ENCODE results near the gene C2orf49. TPM values are rescaled to one million over a fixed set of nuclear protein-coding genes. Genes with fewer than 3 reads are reported as not detected.

The C2orf49 gene
- total RNA-seq, 1 donor = 23.2 TPM

DNA sequence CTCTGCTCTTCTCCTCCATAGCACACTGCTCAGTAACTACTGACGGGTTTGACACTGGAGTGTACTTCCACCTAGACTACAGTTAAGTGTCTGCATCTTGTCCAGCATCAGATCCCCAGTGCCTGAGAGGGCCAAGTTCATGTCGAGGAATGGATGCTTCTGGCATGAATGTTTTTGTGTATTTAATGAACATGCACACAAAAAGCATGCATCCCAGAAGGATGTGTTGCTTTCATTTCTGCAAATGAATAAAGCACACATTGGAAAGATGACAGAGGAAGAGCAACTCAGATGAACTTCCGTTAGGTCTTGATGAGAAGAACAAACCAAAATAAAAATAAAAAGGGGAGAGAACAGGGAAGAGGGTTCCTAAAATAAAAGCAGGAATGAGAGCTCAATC is 27.9 kb downstream of the C2orf49 start:
- no peaks in the 10 kb centered on the region for H3K9me3 ChIP-seq (ENCODE audit: low read depth, low read length)
- peaks cover 3% of the 10 kb centered on the region for H3K4me1 ChIP-seq (ENCODE audit: insufficient read depth, low read length)
- no peak overlapping the region for H3K4me3 ChIP-seq (ENCODE audit: low read length)
- no peaks in the 10 kb centered on the region for H3K27me3 ChIP-seq (ENCODE audit: insufficient read depth, low read length)

DNA sequence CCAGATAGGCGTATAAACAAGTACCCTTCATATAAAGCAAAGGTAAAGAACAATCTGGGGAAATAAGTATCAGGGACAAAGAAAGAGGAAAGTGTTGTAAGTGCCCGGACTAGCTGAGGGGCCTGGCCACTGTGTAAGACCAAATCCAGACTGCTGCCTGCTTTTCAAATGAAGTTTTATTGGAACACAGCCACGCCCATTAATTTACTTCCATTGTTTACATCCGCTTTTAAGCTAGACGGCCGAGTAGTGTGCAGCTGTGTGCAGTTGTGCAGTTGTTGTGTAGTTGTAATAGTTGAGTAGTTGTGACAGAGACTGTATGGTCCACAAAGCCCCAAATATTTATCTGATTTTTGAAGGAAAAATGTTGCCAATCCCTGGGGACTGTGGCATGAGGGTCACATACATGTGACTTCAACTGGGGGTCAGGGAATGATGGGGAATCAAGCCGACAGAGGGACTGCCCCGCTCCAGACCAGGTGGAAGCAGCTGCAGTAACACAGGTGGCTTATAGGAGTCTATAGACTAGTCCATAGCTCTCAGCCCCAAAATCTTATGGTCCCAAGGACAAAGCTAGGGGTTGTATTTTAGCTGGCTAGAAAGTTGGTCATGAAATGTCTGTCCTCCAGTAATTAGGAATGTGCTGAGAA is 31.5 kb downstream of the C2orf49 start:
- no peak overlapping the region for H3K4me3 ChIP-seq (ENCODE audit: low read length)
- no peaks in the 10 kb centered on the region for H3K9me3 ChIP-seq (ENCODE audit: low read depth, low read length)

DNA sequence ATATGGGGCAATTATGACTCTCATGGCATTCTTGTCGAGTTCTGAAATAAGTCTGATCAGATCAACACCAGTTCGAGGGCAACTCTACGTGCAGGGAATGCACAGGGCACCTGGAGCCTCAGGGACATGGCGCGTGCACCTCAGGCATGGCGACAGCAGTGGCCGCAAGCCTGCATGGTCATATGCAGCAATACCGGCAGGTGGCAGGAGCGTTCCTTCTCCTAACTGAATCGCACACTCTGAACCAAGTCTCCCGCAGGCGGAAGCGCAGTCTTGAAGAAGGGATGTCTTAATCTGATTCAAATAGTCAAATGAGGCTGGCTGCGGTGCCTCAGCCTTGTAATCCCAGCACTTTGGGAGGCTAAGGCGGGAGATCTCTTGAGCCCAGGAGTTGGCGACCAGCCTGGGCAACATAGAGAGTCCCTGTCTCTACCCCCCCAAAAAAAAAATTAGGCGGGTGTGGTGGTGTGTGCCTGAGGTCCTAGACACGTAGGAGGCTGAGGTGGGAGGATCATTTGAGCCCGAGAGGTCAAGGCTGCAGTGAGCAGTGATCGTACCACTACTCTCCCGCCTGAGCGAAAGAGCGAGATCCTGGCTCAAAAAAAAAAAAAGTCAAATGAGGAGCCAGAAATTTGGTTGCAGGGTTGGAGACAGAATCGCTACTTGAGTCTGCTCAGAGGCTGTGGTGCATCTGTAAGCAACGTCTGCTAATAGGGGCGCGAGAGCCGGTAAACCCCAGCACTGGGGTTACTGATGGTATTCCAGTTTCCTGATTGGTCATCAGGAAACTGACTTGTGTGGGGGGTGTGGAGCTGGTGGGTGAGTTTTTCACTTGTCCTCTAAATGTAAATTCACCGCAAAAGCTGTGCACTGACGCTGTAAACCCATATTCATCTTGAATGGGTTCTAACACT is 32.7 kb downstream of the C2orf49 start:
- H3K9me3 ChIP-seq (ENCODE audit: low read depth, low read length) = no peaks in the 10 kb centered on the region
- no peaks in the 10 kb centered on the region for H3K27me3 ChIP-seq (ENCODE audit: insufficient read depth, low read length)
- H3K4me1 ChIP-seq (ENCODE audit: insufficient read depth, low read length) = peaks cover 3% of the 10 kb centered on the region
- no peak overlapping the region for H3K4me3 ChIP-seq (ENCODE audit: low read length)

More for the DNA sequence above, 31.5 kb downstream of the C2orf49 start:
- peaks cover 3% of the 10 kb centered on the region for H3K4me1 ChIP-seq (ENCODE audit: insufficient read depth, low read length)
- H3K27me3 ChIP-seq (ENCODE audit: insufficient read depth, low read length) = no peaks in the 10 kb centered on the region

DNA sequence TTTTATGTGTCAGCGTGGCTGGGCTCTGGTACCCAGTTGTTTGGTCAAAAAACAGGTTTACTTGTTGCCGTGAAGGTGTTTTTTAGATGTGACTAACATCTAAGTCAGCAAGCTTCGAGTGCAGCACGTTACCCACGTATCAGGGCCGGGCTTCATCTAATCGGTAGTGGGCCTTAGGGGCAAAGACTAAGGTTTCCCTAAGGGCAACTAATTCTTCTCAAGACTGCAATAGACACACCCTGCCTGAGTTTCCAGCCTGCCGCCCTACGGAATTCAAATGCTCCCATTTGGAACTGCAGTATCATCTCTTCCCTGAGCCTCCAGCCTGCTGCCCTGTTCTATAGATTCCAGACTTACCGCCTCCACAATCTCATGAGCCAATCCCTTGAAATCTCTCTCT is 33.8 kb downstream of the C2orf49 start:
- Histone ChIP-seq H3K27me3 (ENCODE audit: insufficient read depth, low read length) (no peaks in the 10 kb centered on the region), H3K4me1 (ENCODE audit: insufficient read depth, low read length) (peaks cover 3% of the 10 kb centered on the region), H3K4me3 (ENCODE audit: low read length) (no peak overlapping the region), H3K9me3 (ENCODE audit: low read depth, low read length) (no peaks in the 10 kb centered on the region)

DNA sequence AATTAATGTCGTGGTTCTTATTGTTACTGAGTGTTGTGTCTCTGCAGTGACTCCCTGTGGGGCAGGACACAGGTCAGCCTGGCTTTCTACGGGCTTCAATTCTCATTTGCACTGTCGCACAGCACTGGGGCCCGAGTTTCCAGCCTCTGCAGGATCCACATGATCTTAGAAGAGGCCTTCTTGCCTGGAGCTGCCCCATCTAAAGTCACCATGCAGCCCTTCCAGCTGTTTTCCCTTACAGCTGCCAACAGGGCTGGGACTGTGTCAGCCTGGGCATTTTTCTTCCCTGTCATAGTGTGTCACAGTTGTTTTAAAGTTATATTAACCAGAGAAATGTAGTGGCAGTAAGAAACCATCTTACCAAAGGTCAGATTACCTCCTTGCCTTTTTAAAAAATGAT is 34.5 kb downstream of the C2orf49 start:
- no peak overlapping the region for H3K4me3 ChIP-seq (ENCODE audit: low read length)
- H3K9me3 ChIP-seq (ENCODE audit: low read depth, low read length) = no peaks in the 10 kb centered on the region
- H3K27me3 ChIP-seq (ENCODE audit: insufficient read depth, low read length) = no peaks in the 10 kb centered on the region
- H3K4me1 ChIP-seq (ENCODE audit: insufficient read depth, low read length) = peaks cover 3% of the 10 kb centered on the region

DNA sequence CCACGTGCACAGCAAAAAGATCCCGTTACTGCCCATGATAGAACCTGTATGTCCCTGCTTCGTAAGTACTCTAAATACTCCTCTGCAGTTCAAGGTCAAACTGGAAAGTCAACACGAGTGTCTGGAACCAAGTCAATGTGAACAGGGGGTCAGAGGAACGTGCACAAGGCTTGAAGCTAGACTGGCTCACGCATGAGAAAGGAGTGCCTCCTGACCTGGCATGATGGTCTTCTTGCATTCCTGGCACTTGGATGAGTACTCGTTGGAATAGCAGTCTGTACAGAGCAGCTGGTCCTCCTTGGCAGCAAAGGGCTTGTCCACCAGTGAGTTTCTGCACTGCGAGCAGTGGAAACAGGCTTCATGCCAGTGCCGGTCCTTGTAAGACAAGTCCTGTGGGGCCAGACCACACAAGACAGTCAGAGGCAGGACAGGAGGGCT is 36.0 kb downstream of the C2orf49 start:
- Histone ChIP-seq H3K4me1 (ENCODE audit: insufficient read depth, low read length) (peaks cover 3% of the 10 kb centered on the region), H3K9me3 (ENCODE audit: low read depth, low read length) (no peaks in the 10 kb centered on the region), H3K4me3 (ENCODE audit: low read length) (no peak overlapping the region), H3K27me3 (ENCODE audit: insufficient read depth, low read length) (no peaks in the 10 kb centered on the region)

DNA sequence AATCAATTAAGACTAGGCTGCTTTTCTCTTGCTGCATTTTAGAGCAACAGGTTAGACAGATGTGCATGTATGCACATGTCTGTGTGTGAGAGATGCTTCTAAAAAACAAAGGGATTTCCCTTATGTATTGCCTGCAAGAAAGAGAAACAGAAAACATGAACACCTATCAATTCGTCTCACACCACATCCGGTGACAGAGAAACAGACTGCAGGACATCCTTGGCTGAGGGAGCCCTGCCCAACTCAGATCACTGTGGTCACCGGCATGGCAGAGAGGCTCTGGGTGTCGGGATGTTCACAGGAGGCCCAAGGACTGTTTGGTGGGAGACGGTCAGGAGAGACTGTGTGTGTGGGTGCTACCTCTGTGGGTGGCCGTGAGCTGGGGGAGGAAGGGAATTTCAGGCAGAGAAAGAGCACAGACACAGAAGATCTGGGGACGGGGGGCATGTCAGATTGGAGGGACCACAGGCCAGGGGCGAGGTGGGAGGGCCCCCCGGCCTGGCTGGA is 36.6 kb downstream of the C2orf49 start:
- no peaks in the 10 kb centered on the region for H3K27me3 ChIP-seq (ENCODE audit: insufficient read depth, low read length)
- no peak overlapping the region for H3K4me3 ChIP-seq (ENCODE audit: low read length)
- peaks cover 3% of the 10 kb centered on the region for H3K4me1 ChIP-seq (ENCODE audit: insufficient read depth, low read length)
- no peaks in the 10 kb centered on the region for H3K9me3 ChIP-seq (ENCODE audit: low read depth, low read length)

DNA sequence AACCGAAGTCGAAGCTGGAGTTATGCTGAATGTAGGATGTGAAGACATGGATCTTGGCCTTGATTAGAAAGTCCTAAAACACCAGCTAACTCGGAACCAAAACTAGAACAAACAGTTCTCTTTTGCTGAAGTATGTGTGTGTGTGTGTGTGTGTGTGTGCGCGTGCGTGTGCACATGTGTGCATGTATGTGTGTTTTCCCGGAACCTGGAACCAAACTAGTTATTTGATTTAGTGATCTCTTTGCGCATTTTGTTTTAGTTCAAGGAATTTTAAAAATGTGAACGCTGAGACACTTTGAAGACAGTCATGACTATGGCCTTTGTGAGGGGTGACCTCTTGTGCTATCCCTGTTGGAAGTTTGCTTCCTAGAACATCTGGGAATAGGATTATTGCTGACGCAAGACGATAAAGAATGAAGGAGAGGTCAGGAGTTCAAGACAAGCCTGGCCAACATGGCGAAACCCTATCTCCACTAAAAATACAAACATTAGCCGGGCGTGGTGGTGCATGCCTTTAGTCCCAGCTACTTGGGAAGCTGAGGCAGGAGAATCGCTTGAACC is 37.7 kb downstream of the C2orf49 start:
- Histone ChIP-seq H3K9me3 (ENCODE audit: low read depth, low read length) (no peaks in the 10 kb centered on the region), H3K4me3 (ENCODE audit: low read length) (no peak overlapping the region), H3K4me1 (ENCODE audit: insufficient read depth, low read length) (peaks cover 7% of the 10 kb centered on the region), H3K27me3 (ENCODE audit: insufficient read depth, low read length) (no peaks in the 10 kb centered on the region)

DNA sequence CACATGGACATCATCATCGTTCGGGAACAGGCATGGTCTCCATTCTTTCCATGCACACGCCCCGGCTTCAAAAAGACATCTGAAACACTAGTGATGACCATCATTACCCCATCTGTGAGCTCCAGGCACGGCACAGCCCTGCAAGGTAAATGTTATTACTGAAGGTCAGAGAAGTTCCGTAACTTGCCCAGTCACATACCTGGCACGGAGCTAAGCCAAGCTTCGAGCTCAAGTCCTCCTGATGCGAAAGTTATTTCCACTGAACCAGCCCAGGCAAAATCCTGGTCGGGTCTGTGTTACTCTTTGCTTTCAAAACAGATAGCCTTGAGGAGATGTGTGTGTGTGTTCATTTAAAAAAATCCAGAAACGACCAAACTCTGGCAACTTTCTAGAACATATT is 38.7 kb downstream of the C2orf49 start:
- Histone ChIP-seq H3K4me3 (ENCODE audit: low read length) (no peak overlapping the region), H3K27me3 (ENCODE audit: insufficient read depth, low read length) (no peaks in the 10 kb centered on the region), H3K4me1 (ENCODE audit: insufficient read depth, low read length) (peaks cover 6% of the 10 kb centered on the region), H3K9me3 (ENCODE audit: low read depth, low read length) (no peaks in the 10 kb centered on the region)

DNA sequence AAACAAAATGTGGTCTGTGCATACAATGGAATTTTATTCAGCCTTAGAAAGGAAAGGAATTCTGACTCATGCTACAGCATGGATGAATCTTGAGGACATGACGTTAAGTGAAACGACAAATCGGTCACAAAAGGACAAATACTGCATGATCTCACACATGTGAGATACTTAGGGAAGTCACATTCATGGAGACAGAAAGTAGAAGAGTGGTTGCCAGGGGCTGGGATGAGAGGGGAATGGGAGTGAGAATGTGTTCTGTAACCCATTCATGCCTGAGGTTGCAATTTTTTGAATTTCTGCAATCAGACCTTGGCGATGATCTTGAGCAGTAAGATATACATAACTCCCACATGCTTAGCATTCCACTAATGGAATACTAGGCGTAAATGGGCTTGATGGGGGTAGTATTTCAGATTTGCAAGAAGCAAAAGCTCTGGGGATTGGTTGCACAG is 39.5 kb downstream of the C2orf49 start:
- H3K9me3 ChIP-seq (ENCODE audit: low read depth, low read length) = no peaks in the 10 kb centered on the region
- peaks cover 6% of the 10 kb centered on the region for H3K4me1 ChIP-seq (ENCODE audit: insufficient read depth, low read length)
- no peaks in the 10 kb centered on the region for H3K27me3 ChIP-seq (ENCODE audit: insufficient read depth, low read length)
- H3K4me3 ChIP-seq (ENCODE audit: low read length) = no peak overlapping the region

DNA sequence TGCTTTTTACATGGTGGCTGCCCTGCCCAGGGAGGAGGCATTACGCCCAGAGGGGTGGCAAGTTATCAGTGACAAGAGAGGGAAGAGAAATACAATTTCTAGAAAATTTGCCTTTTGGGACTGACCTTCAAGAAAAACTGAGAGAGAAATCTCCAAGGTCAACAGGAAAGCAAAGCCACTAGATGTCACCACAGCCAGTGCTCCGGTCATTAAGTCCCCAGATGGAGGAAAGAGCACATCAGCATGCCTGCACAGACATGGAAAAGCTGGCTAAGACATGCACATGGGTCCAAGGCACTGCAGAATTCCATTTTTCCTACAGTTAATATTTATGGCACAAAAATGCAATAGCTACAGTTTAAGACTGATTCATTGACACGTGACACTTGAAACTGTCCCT is 40.5 kb downstream of the C2orf49 start:
- Histone ChIP-seq H3K9me3 (ENCODE audit: low read depth, low read length) (no peaks in the 10 kb centered on the region), H3K27me3 (ENCODE audit: insufficient read depth, low read length) (no peaks in the 10 kb centered on the region), H3K4me3 (ENCODE audit: low read length) (no peak overlapping the region), H3K4me1 (ENCODE audit: insufficient read depth, low read length) (peaks cover 6% of the 10 kb centered on the region)

DNA sequence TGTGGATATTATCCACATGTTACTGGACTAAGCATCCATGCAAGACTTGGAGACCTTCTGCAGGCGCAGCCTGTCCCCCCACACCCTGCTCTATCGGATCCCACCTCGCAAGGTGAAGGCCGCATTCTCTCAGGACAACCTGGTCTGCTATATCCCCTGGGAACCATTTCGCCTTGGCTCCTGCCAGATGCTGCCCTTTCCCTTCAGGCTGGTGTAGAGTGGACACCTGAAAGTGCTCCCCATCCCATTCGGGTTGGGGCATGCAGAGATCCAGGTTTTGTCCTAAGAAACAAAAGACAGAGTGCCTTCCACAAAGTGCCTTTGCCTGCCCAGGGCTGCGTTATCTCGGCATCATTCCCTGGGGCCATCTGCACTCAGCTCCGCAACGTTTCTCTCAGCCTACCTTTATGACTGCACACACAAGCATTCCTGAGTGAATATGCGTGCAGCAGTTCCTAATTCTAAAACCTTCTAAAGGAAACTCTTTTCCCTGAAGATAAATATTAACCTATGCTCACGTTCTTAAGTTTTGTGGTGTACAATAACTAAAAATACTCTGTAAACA is 41.0 kb downstream of the C2orf49 start:
- H3K9me3 ChIP-seq (ENCODE audit: low read depth, low read length) = no peaks in the 10 kb centered on the region
- no peaks in the 10 kb centered on the region for H3K27me3 ChIP-seq (ENCODE audit: insufficient read depth, low read length)
- H3K4me3 ChIP-seq (ENCODE audit: low read length) = no peak overlapping the region
- peaks cover 6% of the 10 kb centered on the region for H3K4me1 ChIP-seq (ENCODE audit: insufficient read depth, low read length)

DNA sequence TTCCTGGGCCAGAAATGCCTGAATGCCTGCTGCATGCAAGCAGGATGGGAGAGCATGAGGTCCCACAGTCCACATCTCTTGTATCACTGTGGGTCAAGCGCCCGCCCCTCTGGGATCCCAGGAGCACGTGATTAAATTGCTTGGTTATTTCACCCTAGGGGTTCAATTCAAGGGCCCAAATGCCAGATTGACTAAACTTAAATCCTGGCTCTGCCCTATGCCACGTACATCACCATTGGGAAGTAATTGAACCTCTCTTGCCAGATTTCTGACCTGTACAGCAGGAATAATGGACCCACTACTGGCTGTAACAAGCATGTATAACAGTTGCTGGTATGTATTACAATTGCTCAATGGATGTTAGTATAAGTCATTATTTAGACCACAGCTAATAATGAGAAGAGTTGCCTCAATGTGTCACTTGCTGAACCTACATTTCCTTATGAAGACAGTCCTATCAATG is 41.6 kb downstream of the C2orf49 start:
- Histone ChIP-seq H3K9me3 (ENCODE audit: low read depth, low read length) (no peaks in the 10 kb centered on the region), H3K4me3 (ENCODE audit: low read length) (no peak overlapping the region), H3K27me3 (ENCODE audit: insufficient read depth, low read length) (no peaks in the 10 kb centered on the region), H3K4me1 (ENCODE audit: insufficient read depth, low read length) (peaks cover 9% of the 10 kb centered on the region)

DNA sequence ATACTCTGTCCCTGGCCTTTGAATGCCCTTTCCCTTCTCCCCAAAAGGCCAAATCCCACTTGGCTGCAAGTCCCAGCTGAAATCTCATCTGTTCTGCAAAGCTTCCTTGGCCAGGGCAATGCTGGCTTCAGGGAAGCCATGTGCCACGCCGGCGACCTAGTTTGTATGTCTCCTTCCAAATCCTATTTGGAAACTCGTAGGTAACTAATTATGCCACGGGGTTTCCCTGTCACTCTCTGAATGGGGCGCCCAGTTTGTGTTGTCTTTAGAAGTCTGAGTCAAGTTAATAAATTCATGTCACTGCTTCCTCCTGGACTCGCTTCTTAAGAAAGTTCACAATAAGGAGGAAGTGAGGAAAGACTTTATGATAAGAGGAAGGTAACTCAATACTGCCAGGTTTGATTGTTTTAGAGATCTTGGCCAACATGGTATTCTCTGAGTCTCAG is 42.4 kb downstream of the C2orf49 start:
- Histone ChIP-seq H3K9me3 (ENCODE audit: low read depth, low read length) (no peaks in the 10 kb centered on the region), H3K4me1 (ENCODE audit: insufficient read depth, low read length) (peaks cover 9% of the 10 kb centered on the region)

More for the DNA sequence above, 42.4 kb downstream of the C2orf49 start:
- H3K27me3 ChIP-seq (ENCODE audit: insufficient read depth, low read length) = no peaks in the 10 kb centered on the region
- no peak overlapping the region for H3K4me3 ChIP-seq (ENCODE audit: low read length)

All from mononuclear cell (primary cell).